ENCODE results near the gene MAN1A2.

Gene MAN1A2

DNA sequence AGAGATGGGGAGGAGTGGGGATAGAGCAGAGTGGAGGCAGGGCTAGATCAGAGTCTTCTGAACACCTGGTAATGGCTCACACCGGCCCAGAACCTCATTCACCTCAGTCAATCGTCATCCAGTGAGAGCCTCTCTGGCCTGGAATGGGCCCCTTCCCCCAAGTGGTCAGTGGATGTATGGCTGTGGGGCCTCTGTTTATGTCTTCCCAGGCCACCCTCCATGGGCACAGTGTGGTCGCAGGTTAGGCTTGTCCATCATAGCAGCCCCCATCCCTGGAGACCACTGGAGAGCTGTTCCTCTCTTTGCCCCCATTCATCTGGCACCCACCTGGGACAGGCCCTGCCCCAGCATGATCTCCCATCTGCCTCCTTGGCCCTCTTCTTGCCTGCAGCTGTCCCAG is 209.0 kb downstream of the MAN1A2 start:
- no peak for DNase-seq (ENCODE audit: low spot score)

DNA sequence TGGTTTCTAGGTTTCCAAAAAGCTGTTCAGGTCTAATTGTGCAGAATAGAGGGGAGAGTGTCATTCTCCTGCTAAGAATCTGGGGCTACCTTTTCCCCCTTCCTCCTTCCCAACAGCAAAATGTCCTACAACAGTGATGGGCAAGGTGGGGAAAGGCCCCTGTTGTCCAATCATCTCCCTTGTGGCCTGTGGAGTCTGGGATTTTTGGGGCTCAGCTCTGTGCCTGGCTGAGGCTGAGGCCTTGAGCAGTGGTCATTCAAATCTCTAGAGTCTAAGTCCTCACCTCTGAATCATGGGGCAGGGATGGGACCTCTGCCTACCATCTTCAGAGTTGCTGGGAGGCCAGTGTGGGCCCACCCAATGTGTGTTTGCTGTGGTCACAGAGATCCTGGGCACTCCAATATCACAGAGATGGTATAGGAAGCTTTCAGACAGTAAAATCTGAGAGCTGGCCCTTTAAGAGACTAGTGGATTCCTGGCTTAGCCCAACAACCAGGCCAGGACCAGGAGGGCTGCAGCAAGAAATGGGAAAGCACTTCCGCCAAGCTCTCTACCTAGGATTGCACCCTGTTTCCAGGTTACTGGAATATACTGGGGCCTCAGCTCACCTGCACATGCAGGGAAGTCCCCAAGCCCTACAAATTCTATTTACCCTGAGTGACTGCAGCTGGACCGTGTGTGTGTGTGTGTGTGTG is 210.1 kb downstream of the MAN1A2 start:
- DNase-seq (ENCODE audit: low spot score) = no peak

DNA sequence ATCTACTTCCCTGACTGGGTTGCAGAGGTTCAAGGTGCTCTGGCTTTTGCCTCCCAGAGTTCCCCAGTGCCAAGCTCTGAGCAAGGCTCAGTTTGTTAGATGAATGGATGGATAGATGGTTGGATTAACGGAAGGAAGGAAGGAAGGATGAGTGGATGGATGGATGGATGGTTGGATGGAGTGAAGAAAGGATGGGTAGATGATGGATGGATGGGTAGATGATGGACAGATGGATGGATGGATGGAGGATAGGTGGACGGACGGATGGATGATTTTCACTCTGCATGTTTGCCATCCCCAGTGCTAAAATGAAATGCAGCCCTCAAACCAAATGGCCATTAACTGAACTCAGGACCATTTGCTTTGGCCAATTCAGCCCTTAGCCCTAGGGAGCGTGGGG is 211.2 kb downstream of the MAN1A2 start:
- DNase-seq (ENCODE audit: low spot score) = no peak
